K562 (cell line): ENCODE measurements around the gene CLCN1. TPM values are rescaled to one million over a fixed set of nuclear protein-coding genes. Genes with fewer than 3 reads are reported as not detected.
A peak's percentile ranks its signal among the peaks of the same experiment; 100 is the strongest.

ENCODE experiments used
- ARID3B ChIP-seq: fragments of 250-450 bp; sonication (Bioruptor Pico); IDR thresholded peaks from 2 replicates; pipeline ENCODE4 v1.4.0; 2020; ENCODE audit warnings: borderline replicate concordance
- ARNT ChIP-seq, 2 experiments: fragments of 450-650 bp; IDR thresholded peaks; 2 replicates each; pipeline ENCODE4 v1.6.1; 2016; ENCODE audit warnings: mild to moderate bottlenecking in 1 of 2
- ATF1 ChIP-seq, 2 experiments: fragments of 450-650 bp in 1 of 2; IDR thresholded peaks; 2 replicates each; pipeline ENCODE4 v1.6.1; 2016; ENCODE audit warnings: missing compliant biosample characterization in 1 of 2, missing genetic modification characterization in 1 of 2
- E2F8 ChIP-seq: fragments of 450-650 bp; IDR thresholded peaks from 2 replicates; pipeline ENCODE4 v1.7.1; 2018; ENCODE audit warnings: mild to moderate bottlenecking, low read depth; ENCODE audit not compliant: partially characterized antibody
- HOMEZ ChIP-seq: fragments of 250-450 bp; sonication (Bioruptor Pico); IDR thresholded peaks from 2 replicates; pipeline ENCODE4 v1.4.0; 2020; ENCODE audit warnings: mild to moderate bottlenecking, moderate library complexity
- MCM5 ChIP-seq: fragments of 450-650 bp; IDR thresholded peaks from 2 replicates; pipeline ENCODE4 v1.6.1; 2016; ENCODE audit warnings: low read depth
- NFYB ChIP-seq: IDR thresholded peaks from 2 replicates; pipeline ENCODE4 v1.6.1; 2011; ENCODE audit warnings: mild to moderate bottlenecking, moderate library complexity; ENCODE audit not compliant: insufficient read length; ENCODE audit errors: extremely low read depth
- NR4A1 ChIP-seq, 2 experiments: fragments of 250-450 bp in 1 of 2; fragments of 450-650 bp in 1 of 2; sonication (Bioruptor Pico) in 1 of 2; IDR thresholded peaks; 2 replicates each; pipeline versions ENCODE4 v1.4.0 to v1.6.1; 2016 to 2020; ENCODE audit warnings: mild to moderate bottlenecking in 2 of 2, missing compliant biosample characterization in 1 of 2, missing genetic modification characterization in 1 of 2, moderate library complexity in 1 of 2
- PATZ1 ChIP-seq: fragments of 250-450 bp; sonication (Bioruptor Pico); IDR thresholded peaks from 2 replicates; pipeline ENCODE4 v1.5.0; 2020; ENCODE audit warnings: mild to moderate bottlenecking, borderline replicate concordance
- RBM15 ChIP-seq: fragments of 200-400 bp; formaldehyde crosslinking; IDR thresholded peaks from 2 replicates; pipeline ENCODE4 v1.6.1; 2018; ENCODE audit warnings: mild to moderate bottlenecking, low read length, moderate library complexity; ENCODE audit not compliant: insufficient read depth
- RCOR1 ChIP-seq, 2 experiments: IDR thresholded peaks; 2 replicates each; pipeline ENCODE4 v1.6.1; 2012; ENCODE audit warnings: low read depth in 2 of 2, low read length in 2 of 2, borderline replicate concordance in 1 of 2, improper control_type of control experiment in 1 of 2
- RFX7 ChIP-seq: fragments of 250-450 bp; sonication (Bioruptor Pico); IDR thresholded peaks from 2 replicates; pipeline ENCODE4 v1.5.1; 2021; ENCODE audit warnings: mild to moderate bottlenecking
- ZBTB9 ChIP-seq: fragments of 450-650 bp; formaldehyde crosslinking; IDR thresholded peaks from 2 replicates; pipeline ENCODE4 v1.4.0; 2020; ENCODE audit warnings: mild to moderate bottlenecking, moderate library complexity
- ZNF232 ChIP-seq: sonication (generic); formaldehyde crosslinking; IDR thresholded peaks from 2 replicates; pipeline ENCODE4 v1.8.0; 2022; ENCODE audit warnings: mild to moderate bottlenecking, missing genetic modification reagents
- ZNF583 ChIP-seq: fragments of 250-450 bp; sonication (Bioruptor Pico); IDR thresholded peaks from 2 replicates; pipeline ENCODE4 v1.4.0; 2020
- polyA plus RNA-seq, 8 experiments: library from polyadenylated mRNA; depleted of rRNA in 4 of 8; stranded (reverse) in 5 of 8; unstranded in 3 of 8; fragments of >200 nt; fragmentation: Nextera tagmentation in 2 of 8; fragmentation: Illumina TruSeq in 1 of 8; extraction: Ambion mirVana in 2 of 8; extraction: Trizol in 1 of 8; gene quantifications; 2 replicates each; pipeline versions ENCODE4 v1.2.1 to v1.2.3, GENCODE V29; 2011 to 2014; ENCODE audit warnings: inconsistent platforms in 1 of 8, missing spikeins in 1 of 8
- total RNA-seq, 7 experiments: library from RNA; depleted of rRNA in 6 of 7; stranded (reverse); fragments of >200 nt in 6 of 7; fragmentation: Illumina TruSeq in 2 of 7; extraction: Trizol in 2 of 7; gene quantifications; 2 replicates each; pipeline versions ENCODE4 v1.2.1 to v1.2.3, GENCODE V29; 2011 to 2021; ENCODE audit warnings: low replicate concordance in 1 of 7

The CLCN1 gene
- total and polyA plus RNA-seq, 9 of the 15 experiments (the other 6 are each of a cell fraction or from before 2014, with no cell fraction given): 0.01 to 0.11 (median 0.04) TPM; not detected in 4

- TF ChIP-seq ATF1 (CRISPR knock-in tag; IDR thresholded peaks at IDR 0.05) (0 out of 2 replicates have a peak, but pooled peaks have one; percentile 11), ATF1 (tag; IDR thresholded peaks at IDR 0.05) (peak; percentile 72), HOMEZ (CRISPR knock-in tag) (0 out of 2 replicates have a peak, but pooled peaks have one; percentile 16), ZNF583 (peak; percentile 70), NR4A1 (CRISPR knock-in tag; IDR thresholded peaks at IDR 0.05) (peak; percentile 60), NR4A1 (tag; IDR thresholded peaks at IDR 0.05) (0 out of 2 replicates have a peak, but pooled peaks have one; percentile 59), NFYB (peak; percentile 90), ARNT (IDR thresholded peaks at IDR 0.05) (peak in 1 of 2 experiments; percentile 94; a peak in 2 of 4 replicates), ARID3B (CRISPR knock-in tag) (no peak), RFX7 (CRISPR knock-in tag) (0 out of 2 replicates have a peak, but pooled peaks have one; percentile 30), PATZ1 (CRISPR knock-in tag) (no peak), ZBTB9 (CRISPR knock-in tag) (peak; percentile 66; the same call in 1 of the 2 replicates), RBM15 (no peak), ZNF232 (CRISPR knock-in tag) (peak; percentile 72; the same call in 1 of the 2 replicates), RCOR1 (IDR thresholded peaks at IDR 0.05; ENCODE audit: borderline replicate concordance in 1 of 2, low read depth in 2 of 2, low read length in 2 of 2) (peak in 1 of 2 experiments; percentile 76; a peak in 2 of 4 replicates), MCM5 (no peak), E2F8 (peak; percentile 91)
Measured at GRCh38 chr7:143287935-143288826, 27.7 kb upstream of the CLCN1 start, which contains the start of gene CASP2 (continued).
